Measurements from ENCODE around the gene CPM.

- no peak for TF ChIP-seq CTCF (IDR thresholded peaks at IDR 0.05)
- no peak for TF ChIP-seq POLR2A (IDR thresholded peaks at IDR 0.05)
These were observed 32.7 kb downstream of the CPM start for GRCh38 chr12:68900241-68900640.

Measured in Peyer's patch (tissue), 4 donors.